ENCODE measurements around the gene RTN4R.

Gene RTN4R

GRCh38 chr22:20212754-20213699 lies 55.1 kb downstream of the RTN4R start:
- no peak for DNase-seq

GRCh38 chr22:20211997-20212753 lies 55.9 kb downstream of the RTN4R start:
- DNase-seq: no peak

- no peak for DNase-seq
Observed at GRCh38 chr22:20211409-20211996, 56.6 kb downstream of the RTN4R start.

GRCh38 chr22:20210473-20211059 lies 57.6 kb downstream of the RTN4R start:
- DNase-seq: no peak

- no peak for DNase-seq
Observed at GRCh38 chr22:20209761-20210250, 58.3 kb downstream of the RTN4R start.

GRCh38 chr22:20208713-20209310 lies 59.3 kb downstream of the RTN4R start:
- no peak for DNase-seq

- DNase-seq: no peak
Observed at GRCh38 chr22:20207277-20208025, 60.7 kb downstream of the RTN4R start.

GRCh38 chr22:20206709-20207215 lies 61.4 kb downstream of the RTN4R start:
- DNase-seq: peak; percentile 20

GRCh38 chr22:20205964-20206708 lies 62.0 kb downstream of the RTN4R start:
- DNase-seq: peak; percentile 90

GRCh38 chr22:20205464-20205963 lies 62.6 kb downstream of the RTN4R start:
- DNase-seq: no peak

GRCh38 chr22:20204806-20205205 lies 63.3 kb downstream of the RTN4R start:
- no peak for DNase-seq

- DNase-seq: no peak
Observed at GRCh38 chr22:20204311-20204710, 63.8 kb downstream of the RTN4R start.

GRCh38 chr22:20203552-20204201 lies 64.4 kb downstream of the RTN4R start:
- no peak for DNase-seq

GRCh38 chr22:20203142-20203551 lies 65.0 kb downstream of the RTN4R start:
- no peak for DNase-seq

- no peak for DNase-seq
Observed at GRCh38 chr22:20201837-20202392, 66.2 kb downstream of the RTN4R start.

- no peak for DNase-seq
Observed at GRCh38 chr22:20199906-20200305, 68.2 kb downstream of the RTN4R start.

GRCh38 chr22:20199413-20199842 lies 68.7 kb downstream of the RTN4R start:
- no peak for DNase-seq

- no peak for DNase-seq
Observed at GRCh38 chr22:20198557-20199319, 69.4 kb downstream of the RTN4R start.
